Measurements from ENCODE around the gene HDLBP. TPM values are rescaled to one million over a fixed set of nuclear protein-coding genes. Genes with fewer than 3 reads are reported as not detected.

Gene HDLBP
- total RNA-seq, 1 donor, result 1,418 TPM

- H3K4me3 ChIP-seq (ENCODE audit: insufficient read depth, low read length), result no peak overlapping the region
- H3K79me2 ChIP-seq (ENCODE audit: insufficient read depth, low read length), result peaks cover 92% of the 10 kb centered on the region
- H3K9me3 ChIP-seq (ENCODE audit: low read depth, low read length), result no peaks in the 10 kb centered on the region
- H3K27me3 ChIP-seq (ENCODE audit: insufficient read depth, low read length), result no peaks in the 10 kb centered on the region
- DNase-seq (ENCODE audit: insufficient read length, low spot score, missing footprints), result no peak
- H4K20me1 ChIP-seq (ENCODE audit: insufficient read depth, low read length), result peaks cover 15% of the 10 kb centered on the region
- TF ChIP-seq, protein P1, sequence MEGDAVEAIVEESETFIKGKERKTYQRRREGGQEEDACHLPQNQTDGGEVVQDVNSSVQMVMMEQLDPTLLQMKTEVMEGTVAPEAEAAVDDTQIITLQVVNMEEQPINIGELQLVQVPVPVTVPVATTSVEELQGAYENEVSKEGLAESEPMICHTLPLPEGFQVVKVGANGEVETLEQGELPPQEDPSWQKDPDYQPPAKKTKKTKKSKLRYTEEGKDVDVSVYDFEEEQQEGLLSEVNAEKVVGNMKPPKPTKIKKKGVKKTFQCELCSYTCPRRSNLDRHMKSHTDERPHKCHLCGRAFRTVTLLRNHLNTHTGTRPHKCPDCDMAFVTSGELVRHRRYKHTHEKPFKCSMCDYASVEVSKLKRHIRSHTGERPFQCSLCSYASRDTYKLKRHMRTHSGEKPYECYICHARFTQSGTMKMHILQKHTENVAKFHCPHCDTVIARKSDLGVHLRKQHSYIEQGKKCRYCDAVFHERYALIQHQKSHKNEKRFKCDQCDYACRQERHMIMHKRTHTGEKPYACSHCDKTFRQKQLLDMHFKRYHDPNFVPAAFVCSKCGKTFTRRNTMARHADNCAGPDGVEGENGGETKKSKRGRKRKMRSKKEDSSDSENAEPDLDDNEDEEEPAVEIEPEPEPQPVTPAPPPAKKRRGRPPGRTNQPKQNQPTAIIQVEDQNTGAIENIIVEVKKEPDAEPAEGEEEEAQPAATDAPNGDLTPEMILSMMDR (IDR thresholded peaks at IDR 0.05; ENCODE audit: extremely low read depth, low read depth, low read length), result no peak
- H2AFZ ChIP-seq (ENCODE audit: low read length), result no peak overlapping the region
- peaks cover 60% of the 10 kb centered on the region for H3K36me3 ChIP-seq (ENCODE audit: insufficient read depth, low read length)
- H3K4me1 ChIP-seq (ENCODE audit: insufficient read depth, low read length), result no peaks in the 10 kb centered on the region
- no peak overlapping the region for H3K4me2 ChIP-seq (ENCODE audit: insufficient read depth, low read length)
- H3K27ac ChIP-seq (ENCODE audit: low read depth, low read length), result no peak overlapping the region
These were observed 15.1 kb upstream of the HDLBP start for GRCh38 chr2:241330616-241330981.

- H3K36me3 ChIP-seq (ENCODE audit: insufficient read depth, low read length), result peaks cover 59% of the 10 kb centered on the region
- H2AFZ ChIP-seq (ENCODE audit: low read length), result no peak overlapping the region
- no peaks in the 10 kb centered on the region for H3K4me1 ChIP-seq (ENCODE audit: insufficient read depth, low read length)
- H3K79me2 ChIP-seq (ENCODE audit: insufficient read depth, low read length), result peaks cover 92% of the 10 kb centered on the region
- no peaks in the 10 kb centered on the region for H3K27me3 ChIP-seq (ENCODE audit: insufficient read depth, low read length)
- peaks cover 17% of the 10 kb centered on the region for H4K20me1 ChIP-seq (ENCODE audit: insufficient read depth, low read length)
- H3K4me2 ChIP-seq (ENCODE audit: insufficient read depth, low read length), result no peak overlapping the region
- H3K27ac ChIP-seq (ENCODE audit: low read depth, low read length), result no peak overlapping the region
- no peak overlapping the region for H3K4me3 ChIP-seq (ENCODE audit: insufficient read depth, low read length)
- TF ChIP-seq, protein P1 (IDR thresholded peaks at IDR 0.05; ENCODE audit: extremely low read depth, low read depth, low read length), result no peak
- no peaks in the 10 kb centered on the region for H3K9me3 ChIP-seq (ENCODE audit: low read depth, low read length)
- no peak for DNase-seq (ENCODE audit: insufficient read length, low spot score, missing footprints)
These were observed 14.5 kb upstream of the HDLBP start for GRCh38 chr2:241329669-241330615.

- peaks cover 23% of the 10 kb centered on the region for H3K4me1 ChIP-seq (ENCODE audit: insufficient read depth, low read length)
- H3K4me2 ChIP-seq (ENCODE audit: insufficient read depth, low read length), result no peak overlapping the region
- no peaks in the 10 kb centered on the region for H3K27me3 ChIP-seq (ENCODE audit: insufficient read depth, low read length)
- H3K27ac ChIP-seq (ENCODE audit: low read depth, low read length), result no peak overlapping the region
- DNase-seq (ENCODE audit: insufficient read length, low spot score, missing footprints), result no peak
- no peak overlapping the region for H3K4me3 ChIP-seq (ENCODE audit: insufficient read depth, low read length)
- H3K79me2 ChIP-seq (ENCODE audit: insufficient read depth, low read length), result peaks cover 97% of the 10 kb centered on the region
- no peak overlapping the region for H2AFZ ChIP-seq (ENCODE audit: low read length)
- peaks cover 44% of the 10 kb centered on the region for H4K20me1 ChIP-seq (ENCODE audit: insufficient read depth, low read length)
- TF ChIP-seq, protein P1 (IDR thresholded peaks at IDR 0.05; ENCODE audit: extremely low read depth, low read depth, low read length), result no peak
- H3K36me3 ChIP-seq (ENCODE audit: insufficient read depth, low read length), result peaks cover 36% of the 10 kb centered on the region
- no peaks in the 10 kb centered on the region for H3K9me3 ChIP-seq (ENCODE audit: low read depth, low read length)
These were observed 9.8 kb upstream of the HDLBP start for GRCh38 chr2:241325257-241325656.

DNA sequence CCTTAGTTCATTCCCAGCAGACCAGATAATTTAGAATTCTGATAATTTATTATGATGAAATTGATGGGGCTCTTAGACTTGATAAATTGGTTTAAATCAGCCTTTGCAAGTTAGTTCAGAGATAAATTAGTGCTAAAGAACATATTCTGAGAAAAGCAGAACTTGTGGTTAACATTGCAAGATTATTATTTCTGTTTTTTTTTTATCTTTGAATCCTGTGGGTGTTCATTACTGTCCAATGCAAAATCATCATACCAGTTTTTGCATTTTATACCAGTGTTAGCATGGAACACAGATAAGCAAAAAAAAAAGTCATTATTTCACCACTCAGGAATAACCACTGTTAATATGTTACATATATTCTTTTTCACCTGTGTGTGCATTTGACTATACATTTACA lies 9.3 kb upstream of the HDLBP start:
- no peak overlapping the region for H3K4me3 ChIP-seq (ENCODE audit: insufficient read depth, low read length)

More for the DNA sequence above, 9.3 kb upstream of the HDLBP start:
- no peaks in the 10 kb centered on the region for H3K9me3 ChIP-seq (ENCODE audit: low read depth, low read length)
- H3K4me2 ChIP-seq (ENCODE audit: insufficient read depth, low read length), result peak overlapping the region; percentile 14
- peaks cover 31% of the 10 kb centered on the region for H3K36me3 ChIP-seq (ENCODE audit: insufficient read depth, low read length)
- TF ChIP-seq, protein P1 (IDR thresholded peaks at IDR 0.05; ENCODE audit: extremely low read depth, low read depth, low read length), result no peak
- H3K79me2 ChIP-seq (ENCODE audit: insufficient read depth, low read length), result peaks cover 97% of the 10 kb centered on the region
- peak overlapping the region; percentile 72 for H3K27ac ChIP-seq (ENCODE audit: low read depth, low read length)
- peaks cover 23% of the 10 kb centered on the region for H3K4me1 ChIP-seq (ENCODE audit: insufficient read depth, low read length)
- no peaks in the 10 kb centered on the region for H3K27me3 ChIP-seq (ENCODE audit: insufficient read depth, low read length)
- no peak for DNase-seq (ENCODE audit: insufficient read length, low spot score, missing footprints)
- H2AFZ ChIP-seq (ENCODE audit: low read length), result no peak overlapping the region
- peaks cover 49% of the 10 kb centered on the region for H4K20me1 ChIP-seq (ENCODE audit: insufficient read depth, low read length)

Data from osteoblast (primary cell).